Transverse colon (tissue), 4 donors: ENCODE data around the gene BMPR1B. TPM values are rescaled to one million over a fixed set of nuclear protein-coding genes. Genes with fewer than 3 reads are reported as not detected.

ENCODE experiments used
- DNase-seq: peaks from one replicate; pipeline ENCODE4 v3.0.0-alpha.2; 2019
- H3K27ac ChIP-seq, 4 donors: fragments of 200-600 bp; sonication (generic); 2 replicates each; pipeline ENCODE4 v1.5.1; 2016 to 2018; ENCODE audit warnings: inconsistent platforms in 4 of 4
- H3K27me3 ChIP-seq: fragments of 200-600 bp; sonication (generic); 2 replicates; pipeline ENCODE4 v1.5.1; 2017; ENCODE audit warnings: inconsistent platforms
- H3K36me3 ChIP-seq, 4 donors: fragments of 200-600 bp; sonication (generic); 2 replicates each; pipeline ENCODE4 v1.5.1; 2017 to 2019; ENCODE audit warnings: inconsistent platforms in 4 of 4
- H3K4me1 ChIP-seq, 4 donors: fragments of 200-600 bp; sonication (generic); 2 replicates each; pipeline ENCODE4 v1.5.1; 2017 to 2020; ENCODE audit warnings: inconsistent platforms in 4 of 4
- H3K4me3 ChIP-seq, 4 donors: fragments of 200-600 bp; sonication (generic); 1 replicate in 1 of 4; 2 replicates in 3 of 4; pipeline versions ENCODE4 v1.5.1 to v1.6.1; 2017 to 2019; ENCODE audit warnings: inconsistent platforms in 4 of 4
- H3K9me3 ChIP-seq, 2 donors: fragments of 200-600 bp; sonication (generic); 2 replicates each; pipeline ENCODE4 v1.5.1; 2017 to 2019; ENCODE audit warnings: inconsistent platforms in 2 of 2
- EP300 ChIP-seq: sonication (generic); formaldehyde crosslinking; IDR thresholded peaks from one replicate; pipeline ENCODE4 v1.6.1; 2017; ENCODE audit warnings: antibody characterized with exemption, low read depth
- POLR2A ChIP-seq: fragments of 450-650 bp; IDR thresholded peaks from one replicate; pipeline ENCODE4 v1.6.1; 2016; ENCODE audit warnings: antibody characterized with exemption, mild to moderate bottlenecking, moderate library complexity
- POLR2AphosphoS5 ChIP-seq, 3 donors: sonication (generic); formaldehyde crosslinking; IDR thresholded peaks; one replicate each; pipeline ENCODE4 v1.6.1; 2016; ENCODE audit warnings: antibody characterized with exemption in 3 of 3
- WGBS, 2 donors: methylation state at CpG; one replicate each; pipeline ENCODE4 v1.1.5; 2018; ENCODE audit warnings: low coverage in 1 of 2; 5-methylcytosine and 5-hydroxymethylcytosine counted together
- in situ Hi-C, 4 donors: fragments of 200-750 bp; cut with MboI; loops; one replicate each; pipeline versions ENCODE4 v1.15.0 to v1.15.1; 2017; ENCODE audit warnings: low sequenced_read_pairs in 3 of 4, low pct_ligation_motif_present in 1 of 4, low pct_unique_long_range_greater_than_20kb in 1 of 4
- intact Hi-C: fragments of 100-400 bp; cut with DNase I; formaldehyde crosslinking; loops from one replicate; pipeline ENCODE4 v1.15.1; 2023; ENCODE audit warnings: low total_unique reads
- total RNA-seq, 4 donors: library from RNA; depleted of rRNA; stranded (reverse); fragments of >200 nt; gene quantifications; one replicate each; pipeline ENCODE4 v1.1.0, GENCODE V29; 2016
- TF ChIP-seq, protein P1 (sequence below), 5 experiments: fragments of 200-600 bp in 3 of 5; fragments of 450-650 bp in 2 of 5; sonication (generic) in 3 of 5; IDR thresholded peaks; 1 replicate in 2 of 5; 2 replicates in 3 of 5; pipeline ENCODE4 v1.5.1; 2016 to 2017; ENCODE audit warnings: antibody characterized with exemption in 5 of 5, inconsistent platforms in 3 of 5, mild to moderate bottlenecking in 2 of 5, moderate library complexity in 1 of 5

The BMPR1B gene
- total RNA-seq, 4 donors from 2014 or later, result 0.64 to 3.2 (median 0.68) TPM; not detected in 1

DNA sequence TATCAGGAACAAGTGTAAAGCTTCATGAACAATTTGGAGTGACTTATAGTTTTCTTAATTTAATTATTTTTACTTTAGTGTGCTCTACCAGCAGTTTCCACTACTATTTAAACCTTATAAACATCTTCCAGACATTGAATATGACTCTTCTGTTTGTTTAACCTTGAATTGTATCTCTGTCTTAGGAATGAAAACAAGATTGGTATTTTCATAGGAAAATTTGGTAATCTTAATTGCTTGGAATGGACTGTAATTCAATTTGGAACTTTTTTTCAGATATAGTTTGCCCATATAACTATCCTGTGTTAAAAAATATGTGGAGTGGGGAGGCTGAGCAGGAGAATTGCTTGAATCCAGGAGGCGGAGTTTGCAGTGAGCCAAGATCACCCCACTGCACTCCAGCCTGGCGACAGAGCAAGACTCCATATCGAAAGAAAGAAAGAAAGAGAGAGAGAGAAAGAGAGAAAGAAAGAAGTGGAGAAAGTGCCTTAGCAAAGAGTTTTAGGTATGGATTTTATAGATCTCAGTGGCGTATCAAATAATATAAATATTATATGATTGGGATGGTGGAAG lies 242.4 kb downstream of the BMPR1B start:
- no peak overlapping the region for H3K27ac ChIP-seq
- intact Hi-C loops, result no loop called here
- H3K4me3 ChIP-seq, result no peak overlapping the region
- WGBS, 2 donors, result 89 to 90% methylated on average over 4 of the region's 4 CpGs
- in situ Hi-C loops, result no loop called here
- no peak for DNase-seq
- no peaks in the 10 kb centered on the region for H3K4me1 ChIP-seq
- no peaks in the 10 kb centered on the region for H3K9me3 ChIP-seq
- TF ChIP-seq, protein P1, sequence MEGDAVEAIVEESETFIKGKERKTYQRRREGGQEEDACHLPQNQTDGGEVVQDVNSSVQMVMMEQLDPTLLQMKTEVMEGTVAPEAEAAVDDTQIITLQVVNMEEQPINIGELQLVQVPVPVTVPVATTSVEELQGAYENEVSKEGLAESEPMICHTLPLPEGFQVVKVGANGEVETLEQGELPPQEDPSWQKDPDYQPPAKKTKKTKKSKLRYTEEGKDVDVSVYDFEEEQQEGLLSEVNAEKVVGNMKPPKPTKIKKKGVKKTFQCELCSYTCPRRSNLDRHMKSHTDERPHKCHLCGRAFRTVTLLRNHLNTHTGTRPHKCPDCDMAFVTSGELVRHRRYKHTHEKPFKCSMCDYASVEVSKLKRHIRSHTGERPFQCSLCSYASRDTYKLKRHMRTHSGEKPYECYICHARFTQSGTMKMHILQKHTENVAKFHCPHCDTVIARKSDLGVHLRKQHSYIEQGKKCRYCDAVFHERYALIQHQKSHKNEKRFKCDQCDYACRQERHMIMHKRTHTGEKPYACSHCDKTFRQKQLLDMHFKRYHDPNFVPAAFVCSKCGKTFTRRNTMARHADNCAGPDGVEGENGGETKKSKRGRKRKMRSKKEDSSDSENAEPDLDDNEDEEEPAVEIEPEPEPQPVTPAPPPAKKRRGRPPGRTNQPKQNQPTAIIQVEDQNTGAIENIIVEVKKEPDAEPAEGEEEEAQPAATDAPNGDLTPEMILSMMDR (IDR thresholded peaks at IDR 0.05), result no peak
- TF ChIP-seq POLR2A, result no peak
- no peak for TF ChIP-seq EP300
- TF ChIP-seq POLR2AphosphoS5 (IDR thresholded peaks at IDR 0.05), result no peak
- no peaks in the 10 kb centered on the region for H3K36me3 ChIP-seq
- no peaks in the 10 kb centered on the region for H3K27me3 ChIP-seq

DNA sequence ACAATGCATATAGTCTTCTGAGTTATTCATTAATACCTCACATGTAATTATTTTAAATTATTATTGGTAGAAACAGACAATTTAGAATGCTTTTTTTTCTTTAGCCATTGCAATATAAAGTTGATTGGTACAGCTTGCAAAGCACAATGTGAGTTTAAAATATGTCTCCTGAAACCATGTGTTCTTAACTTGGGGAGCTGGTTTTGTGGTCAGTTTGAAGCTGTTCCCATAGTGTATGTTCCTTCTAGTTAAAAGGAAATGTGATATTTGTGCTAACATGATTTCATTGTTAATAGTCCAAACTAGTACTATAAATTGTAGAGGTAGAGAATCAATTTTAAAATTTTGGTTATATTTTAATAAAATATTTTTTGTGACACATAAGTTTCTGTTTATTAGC lies 247.2 kb downstream of the BMPR1B start:
- Histone ChIP-seq H3K27me3 (no peaks in the 10 kb centered on the region), H3K36me3 (no peaks in the 10 kb centered on the region), H3K4me3 (no peak overlapping the region), H3K9me3 (no peaks in the 10 kb centered on the region), H3K27ac (no peak overlapping the region), H3K4me1 (no peaks in the 10 kb centered on the region)
- intact Hi-C loops, result no loop called here
- no peak for DNase-seq
- in situ Hi-C loops, result no loop called here
- TF ChIP-seq, protein P1 (IDR thresholded peaks at IDR 0.05), result no peak
- TF ChIP-seq EP300 (no peak), POLR2AphosphoS5 (IDR thresholded peaks at IDR 0.05) (no peak), POLR2A (no peak)

DNA sequence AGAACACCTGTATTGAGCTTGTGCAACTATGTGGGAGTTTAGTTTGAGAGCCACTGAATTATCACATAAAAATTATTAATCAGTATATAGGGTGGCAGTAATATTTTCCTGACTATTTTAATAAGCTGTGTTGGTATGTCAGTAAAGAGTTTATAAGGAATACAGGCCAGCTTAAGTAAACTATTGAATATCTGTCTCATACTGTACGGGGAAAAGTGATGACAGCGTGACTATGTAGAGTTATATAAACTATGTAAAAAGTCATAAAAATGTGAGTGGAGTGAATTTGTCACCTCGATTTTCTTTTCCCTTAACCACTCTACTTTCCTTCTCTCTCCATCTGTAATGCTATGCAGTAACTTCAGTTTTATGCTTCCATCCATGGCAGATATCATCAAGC lies 250.2 kb downstream of the BMPR1B start:
- intact Hi-C loops (no loop called here), in situ Hi-C loops (no loop called here)
- WGBS, 2 donors, result 62 to 69% methylated on average over 3 of the region's 3 CpGs
- no peak for DNase-seq
- H3K27me3 ChIP-seq, result no peaks in the 10 kb centered on the region
- H3K36me3 ChIP-seq, result no peaks in the 10 kb centered on the region
- H3K4me3 ChIP-seq, result no peak overlapping the region
- H3K4me1 ChIP-seq, result no peaks in the 10 kb centered on the region
- H3K27ac ChIP-seq, result no peak overlapping the region
- TF ChIP-seq POLR2AphosphoS5 (IDR thresholded peaks at IDR 0.05), result no peak
- TF ChIP-seq, protein P1 (IDR thresholded peaks at IDR 0.05), result no peak
- no peak for TF ChIP-seq EP300
- TF ChIP-seq POLR2A, result no peak
- H3K9me3 ChIP-seq, result no peaks in the 10 kb centered on the region

DNA sequence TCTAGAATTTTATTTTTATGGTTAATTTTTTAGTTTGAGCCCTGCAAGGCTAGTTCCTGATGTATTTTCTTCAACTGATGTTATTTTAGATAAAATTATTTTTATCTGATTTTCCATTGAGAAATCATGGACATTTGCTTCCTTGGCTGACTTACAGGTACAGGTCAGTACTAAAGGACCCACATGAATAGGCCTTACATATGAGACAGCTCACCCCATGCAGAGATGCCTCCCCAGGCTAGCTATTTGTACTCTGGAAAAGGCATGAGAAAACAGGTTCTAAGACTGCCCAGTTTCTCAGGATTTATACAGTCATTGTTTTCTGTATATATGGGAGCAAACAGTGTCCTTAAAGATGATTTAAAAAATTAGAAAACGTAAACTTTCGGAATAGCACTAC lies 255.5 kb downstream of the BMPR1B start:
- WGBS, 2 donors, result 84 to 95% methylated on average over 2 of the region's 2 CpGs
- intact Hi-C loops, result no loop called here
- Histone ChIP-seq H3K4me1 (no peaks in the 10 kb centered on the region), H3K27ac (no peak overlapping the region), H3K27me3 (no peaks in the 10 kb centered on the region), H3K4me3 (no peak overlapping the region), H3K9me3 (no peaks in the 10 kb centered on the region), H3K36me3 (no peaks in the 10 kb centered on the region)
- no peak for DNase-seq
- in situ Hi-C loops, result no loop called here
- TF ChIP-seq POLR2AphosphoS5 (IDR thresholded peaks at IDR 0.05), result no peak
- TF ChIP-seq, protein P1 (IDR thresholded peaks at IDR 0.05), result no peak
- TF ChIP-seq POLR2A, result no peak
- TF ChIP-seq EP300, result no peak
